BLaER1 treated with 17β-estradiol and CSF1 and Interleukin-3, amounts not matched to agents 10 nM and 100 nM (cell line): ENCODE measurements around the gene SLAIN1.
A peak's percentile ranks its signal among the peaks of the same experiment; 100 is the strongest.

ENCODE experiments used
- H3K27ac ChIP-seq, 11 experiments: shearing (Covaris generic); formaldehyde crosslinking; 2 replicates each; pipeline ENCODE4 v1.8.1; 2022
- H3K27me3 ChIP-seq, 11 experiments: shearing (Covaris generic); formaldehyde crosslinking; 2 replicates each; pipeline ENCODE4 v1.8.1; 2022
- H3K36me3 ChIP-seq, 11 experiments: shearing (Covaris generic); formaldehyde crosslinking; 2 replicates each; pipeline ENCODE4 v1.8.1; 2022
- H3K4me1 ChIP-seq, 10 experiments: shearing (Covaris generic); formaldehyde crosslinking; 2 replicates each; pipeline ENCODE4 v1.8.1; 2022
- H3K4me2 ChIP-seq, 11 experiments: shearing (Covaris generic); formaldehyde crosslinking; 2 replicates each; pipeline ENCODE4 v1.8.1; 2022
- H3K4me3 ChIP-seq, 10 experiments: shearing (Covaris generic); formaldehyde crosslinking; 2 replicates each; pipeline ENCODE4 v1.8.1; 2022
- H3K9ac ChIP-seq, 11 experiments: shearing (Covaris generic); formaldehyde crosslinking; 2 replicates each; pipeline ENCODE4 v1.8.1; 2022
- H3K9me3 ChIP-seq, 11 experiments: shearing (Covaris generic); formaldehyde crosslinking; replicated peaks in 1 of 11; 2 replicates each; pipeline ENCODE4 v1.8.1; 2022
- H4K20me1 ChIP-seq, 11 experiments: shearing (Covaris generic); formaldehyde crosslinking; 2 replicates each; pipeline ENCODE4 v1.8.1; 2022
- Cebpa-rat ChIP-seq, 11 experiments: shearing (Covaris generic); IDR thresholded peaks; 2 replicates each; pipeline ENCODE4 v1.8.1; 2022

SLAIN1 gene

GRCh38 chr13:77751513-77752456 lies 54.3 kb downstream of the SLAIN1 start:
- H3K9ac ChIP-seq, result no peak overlapping the region
- no peak overlapping the region for H3K4me3 ChIP-seq
- no peaks in the 10 kb centered on the region for H3K27me3 ChIP-seq
- H3K4me1 ChIP-seq, result peaks cover 0 to 11% (median 2%) of the 10 kb centered on the region in 10 experiments; a peak in 9 of 20 replicates
- H3K36me3 ChIP-seq, result peaks cover 0 to 61% (median 48%) of the 10 kb centered on the region in 11 experiments; a peak in 18 of 22 replicates
- no peak overlapping the region; a peak in 1 of 22 replicates for H3K27ac ChIP-seq
- H3K4me2 ChIP-seq, result no peak overlapping the region
- peaks cover 0 to 18% (median 0%) of the 10 kb centered on the region in 11 experiments; a peak in 2 of 22 replicates for H4K20me1 ChIP-seq
- no peaks in the 10 kb centered on the region for H3K9me3 ChIP-seq
- TF ChIP-seq Cebpa-rat (IDR thresholded peaks at IDR 0.05), result no peak

DNA sequence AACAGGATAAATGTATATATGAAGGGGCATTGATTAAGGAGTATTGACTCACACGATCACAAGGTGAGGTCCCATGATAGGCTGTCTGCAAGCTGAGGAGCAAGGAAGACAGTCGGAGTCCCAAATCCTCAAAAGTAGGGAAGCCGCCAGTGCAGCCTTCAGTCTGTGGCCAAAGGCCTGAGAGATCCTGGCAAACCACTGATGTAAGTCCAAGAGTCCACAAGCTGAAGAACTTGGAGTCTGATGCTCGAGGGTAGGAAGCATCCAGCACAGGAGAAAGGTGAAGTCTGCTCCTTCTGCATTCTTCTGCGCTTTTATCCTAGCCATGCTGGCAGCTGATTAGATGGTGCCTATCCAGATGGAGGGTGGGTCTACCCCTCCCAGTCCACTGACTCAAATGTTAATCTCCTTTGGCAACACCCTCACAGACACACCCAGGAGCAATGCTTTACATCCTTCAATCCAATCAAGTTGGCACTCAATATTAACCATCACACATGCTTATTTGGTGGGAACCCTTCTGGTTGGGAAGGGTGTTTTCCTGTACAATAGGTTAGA lies 55.1 kb downstream of the SLAIN1 start:
- Histone ChIP-seq H3K4me2 (no peak overlapping the region), H3K27ac (no peak overlapping the region), H3K36me3 (peaks cover 0 to 61% (median 47%) of the 10 kb centered on the region in 11 experiments; a peak in 16 of 22 replicates), H3K27me3 (no peaks in the 10 kb centered on the region), H3K4me3 (no peak overlapping the region), H4K20me1 (peaks cover 0 to 18% (median 0%) of the 10 kb centered on the region in 11 experiments; a peak in 2 of 22 replicates), H3K9me3 (peaks cover 0 to 7% (median 3%) of the 10 kb centered on the region in 11 experiments; a peak in 9 of 22 replicates), H3K9ac (no peak overlapping the region), H3K4me1 (peaks cover 0 to 11% (median 2%) of the 10 kb centered on the region in 10 experiments; a peak in 9 of 20 replicates)
- no peak for TF ChIP-seq Cebpa-rat (IDR thresholded peaks at IDR 0.05)

DNA sequence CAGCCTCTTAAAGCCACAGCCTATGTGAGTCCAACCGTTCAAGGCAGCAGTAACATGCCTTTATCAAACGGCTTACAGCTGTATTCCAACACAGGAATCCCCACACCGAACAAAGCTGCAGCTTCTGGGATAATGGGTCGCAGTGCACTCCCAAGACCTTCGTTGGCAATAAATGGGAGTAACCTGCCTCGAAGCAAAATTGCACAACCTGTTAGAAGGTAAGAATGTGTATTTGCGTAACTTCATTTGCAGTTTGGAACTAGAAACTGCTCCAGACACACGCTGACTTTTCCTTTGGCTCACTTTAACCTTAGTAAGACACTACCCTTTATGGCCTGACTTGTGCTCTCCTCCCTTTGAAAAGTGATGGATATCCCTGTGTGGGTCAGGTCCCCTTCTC lies 63.4 kb downstream of the SLAIN1 start:
- H3K4me2 ChIP-seq, result no peak overlapping the region
- H3K4me1 ChIP-seq, result peaks cover 0 to 4% (median 0%) of the 10 kb centered on the region in 10 experiments; a peak in 2 of 20 replicates
- no peak overlapping the region for H3K9ac ChIP-seq
- H3K9me3 ChIP-seq, result peaks cover 0 to 28% (median 17%) of the 10 kb centered on the region in 11 experiments; a peak in 19 of 22 replicates
- no peaks in the 10 kb centered on the region for H4K20me1 ChIP-seq
- no peaks in the 10 kb centered on the region for H3K27me3 ChIP-seq
- H3K27ac ChIP-seq, result no peak overlapping the region
- no peak overlapping the region for H3K4me3 ChIP-seq
- peaks cover 16 to 99% (median 90%) of the 10 kb centered on the region in 11 experiments; a peak in 20 of 22 replicates for H3K36me3 ChIP-seq
- no peak for TF ChIP-seq Cebpa-rat (IDR thresholded peaks at IDR 0.05)

DNA sequence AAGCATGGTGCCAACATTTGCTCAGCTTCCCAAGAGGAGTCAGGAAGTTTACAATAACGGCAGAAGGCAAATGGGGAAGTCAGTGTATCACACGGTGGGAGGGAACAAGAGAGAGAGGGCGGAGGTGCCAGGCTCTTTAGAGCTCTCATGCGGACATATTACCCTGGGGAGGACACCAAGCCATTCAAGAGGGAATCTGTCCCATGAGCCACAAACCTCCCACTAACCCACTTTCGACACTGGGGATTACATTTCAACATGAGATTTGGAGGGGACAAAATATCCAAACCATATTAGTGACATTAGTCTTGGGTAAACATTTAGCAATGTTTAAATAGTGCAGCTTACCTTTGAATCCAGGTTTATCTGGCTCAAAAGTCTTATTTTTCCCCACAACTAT lies 69.9 kb downstream of the SLAIN1 start:
- H3K27me3 ChIP-seq, result no peaks in the 10 kb centered on the region
- TF ChIP-seq Cebpa-rat (IDR thresholded peaks at IDR 0.05), result no peak
- peaks cover 0 to 18% (median 4%) of the 10 kb centered on the region in 11 experiments; a peak in 9 of 22 replicates for H3K9me3 ChIP-seq
- H3K9ac ChIP-seq, result no peak overlapping the region
- no peaks in the 10 kb centered on the region for H4K20me1 ChIP-seq
- H3K27ac ChIP-seq, result peak overlapping the region in 7 of 11 experiments; percentile 3 to 52 (median 49); a peak in 9 of 22 replicates
- peaks cover 12 to 22% (median 14%) of the 10 kb centered on the region in 10 experiments for H3K4me1 ChIP-seq
- no peak overlapping the region for H3K4me3 ChIP-seq
- H3K4me2 ChIP-seq, result peak overlapping the region; percentile 30 to 65 (median 51)
- peaks cover 5 to 63% (median 36%) of the 10 kb centered on the region in 11 experiments; a peak in 17 of 22 replicates for H3K36me3 ChIP-seq

DNA sequence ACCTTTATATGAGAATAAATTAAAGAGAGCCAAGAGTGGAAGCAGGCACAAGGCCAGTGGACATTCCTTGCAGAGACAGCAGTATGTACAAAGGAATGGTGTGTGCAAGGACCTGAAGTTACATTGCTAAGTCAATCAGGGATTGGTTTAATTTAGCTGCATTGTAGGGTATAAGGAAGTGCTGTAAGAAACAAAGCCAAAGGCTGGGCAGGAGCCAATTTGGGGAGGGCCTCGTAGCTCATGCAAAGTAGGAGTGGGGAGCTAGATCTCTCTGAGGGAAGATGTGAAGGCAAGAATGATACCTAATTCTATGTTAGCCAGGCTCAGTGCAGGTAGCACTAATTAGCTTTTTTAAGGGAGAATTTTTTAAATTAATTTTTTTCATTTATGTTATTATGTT lies 76.7 kb downstream of the SLAIN1 start:
- Histone ChIP-seq H4K20me1 (no peaks in the 10 kb centered on the region), H3K4me3 (no peak overlapping the region), H3K27me3 (no peaks in the 10 kb centered on the region), H3K4me1 (no peaks in the 10 kb centered on the region), H3K9ac (no peak overlapping the region), H3K4me2 (no peak overlapping the region), H3K27ac (no peak overlapping the region), H3K36me3 (peaks cover 0 to 11% (median 0%) of the 10 kb centered on the region in 11 experiments; a peak in 2 of 22 replicates), H3K9me3 (peaks cover 0 to 6% (median 0%) of the 10 kb centered on the region in 11 experiments; a peak in 1 of 22 replicates)
- no peak for TF ChIP-seq Cebpa-rat (IDR thresholded peaks at IDR 0.05)

DNA sequence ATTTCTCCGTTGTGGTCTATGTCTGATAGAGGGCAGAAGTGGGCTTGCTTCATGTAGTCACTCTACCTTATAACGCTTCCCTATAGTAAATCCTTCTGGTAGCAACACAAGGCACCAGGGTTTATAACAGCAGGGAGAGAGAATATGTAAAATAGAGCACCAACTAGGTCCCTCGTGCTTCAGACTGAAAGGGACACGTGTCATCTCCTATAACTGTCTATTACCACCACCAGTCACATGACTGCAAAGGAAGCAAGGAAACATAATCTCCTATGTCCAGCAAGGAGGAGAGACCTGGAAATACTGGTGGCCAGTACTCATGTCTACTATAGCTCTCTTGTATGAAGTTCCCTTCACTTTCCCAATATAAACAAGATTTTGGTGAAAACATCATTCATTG lies 79.2 kb downstream of the SLAIN1 start:
- no peaks in the 10 kb centered on the region for H4K20me1 ChIP-seq
- peaks cover 4 to 14% (median 9%) of the 10 kb centered on the region in 10 experiments; a peak in 17 of 20 replicates for H3K4me1 ChIP-seq
- no peaks in the 10 kb centered on the region for H3K9me3 ChIP-seq
- 0 out of 22 replicates have a peak, but pooled peaks cover 0 to 5% (median 0%) of the 10 kb centered on the region in 11 experiments for H3K36me3 ChIP-seq
- no peak for TF ChIP-seq Cebpa-rat (IDR thresholded peaks at IDR 0.05)
- H3K9ac ChIP-seq, result no peak overlapping the region
- no peak overlapping the region for H3K4me2 ChIP-seq
- H3K27me3 ChIP-seq, result no peaks in the 10 kb centered on the region
- H3K4me3 ChIP-seq, result no peak overlapping the region
- H3K27ac ChIP-seq, result no peak overlapping the region

- H3K27me3 ChIP-seq, result no peaks in the 10 kb centered on the region
- H3K4me3 ChIP-seq, result no peak overlapping the region
- TF ChIP-seq Cebpa-rat (IDR thresholded peaks at IDR 0.05), result no peak
- H3K27ac ChIP-seq, result peak overlapping the region in 8 of 11 experiments; percentile 9 to 61 (median 34); a peak in 11 of 22 replicates
- H3K4me1 ChIP-seq, result peaks cover 4 to 14% (median 9%) of the 10 kb centered on the region in 10 experiments; a peak in 17 of 20 replicates
- peak overlapping the region in 10 of 11 experiments; percentile 11 to 77 (median 42); a peak in 15 of 22 replicates for H3K4me2 ChIP-seq
- H4K20me1 ChIP-seq, result no peaks in the 10 kb centered on the region
- peaks cover 0 to 8% (median 5%) of the 10 kb centered on the region in 11 experiments; a peak in 5 of 22 replicates for H3K9me3 ChIP-seq
- peak overlapping the region in 1 of 11 experiments; percentile 38; a peak in 1 of 22 replicates for H3K9ac ChIP-seq
- H3K36me3 ChIP-seq, result no peaks in the 10 kb centered on the region
Measured at GRCh38 chr13:77779552-77780272, 82.2 kb downstream of the SLAIN1 start.

DNA sequence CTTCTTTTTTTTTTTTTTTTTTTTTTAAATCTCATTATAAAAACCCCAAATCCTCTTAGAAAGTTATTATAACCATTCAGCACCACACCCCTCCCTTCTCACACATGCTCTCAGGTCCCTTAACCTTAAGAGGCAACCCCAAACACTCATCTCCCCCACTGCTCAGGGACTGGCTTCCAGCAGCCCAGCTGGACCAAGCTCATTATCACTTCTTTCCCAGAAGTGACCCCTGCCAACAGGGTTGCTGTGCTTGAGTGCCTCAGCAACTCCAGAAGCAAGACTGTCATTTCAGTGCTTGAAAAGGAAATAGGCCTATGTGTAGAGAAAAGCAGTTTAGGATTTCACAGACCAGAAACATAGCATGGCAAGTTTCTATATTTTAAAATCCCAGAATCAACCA lies 84.3 kb downstream of the SLAIN1 start:
- Histone ChIP-seq H3K4me3 (no peak overlapping the region), H3K27me3 (no peaks in the 10 kb centered on the region), H3K4me1 (peaks cover 4 to 14% (median 9%) of the 10 kb centered on the region in 10 experiments; a peak in 17 of 20 replicates), H3K9ac (no peak overlapping the region), H3K36me3 (no peaks in the 10 kb centered on the region), H4K20me1 (no peaks in the 10 kb centered on the region), H3K9me3 (peaks cover 0 to 8% (median 5%) of the 10 kb centered on the region in 11 experiments; a peak in 5 of 22 replicates), H3K27ac (no peak overlapping the region), H3K4me2 (no peak overlapping the region)
- no peak for TF ChIP-seq Cebpa-rat (IDR thresholded peaks at IDR 0.05)
